Fibroblast of skin of abdomen (primary cell): Measurements from ENCODE around the gene PRND. TPM values are rescaled to one million over a fixed set of nuclear protein-coding genes. Genes with fewer than 3 reads are reported as not detected.
"Not testable (repeated sequence)": the region's sequence is repeated elsewhere in the genome, so short reads cannot be mapped to it uniquely, and the experiment has no call there.

Source experiments
- DNase-seq: peaks from one replicate; pipeline ENCODE4 v3.0.0-alpha.2; 2013
- polyA plus RNA-seq, 2 experiments: library from polyadenylated mRNA; unstranded; fragments of 120-200 nt; gene quantifications; one replicate each; pipeline ENCODE4 v1.2.1, GENCODE V29; 2013; ENCODE audit not compliant: insufficient read length in 2 of 2

PRND gene, protein sequence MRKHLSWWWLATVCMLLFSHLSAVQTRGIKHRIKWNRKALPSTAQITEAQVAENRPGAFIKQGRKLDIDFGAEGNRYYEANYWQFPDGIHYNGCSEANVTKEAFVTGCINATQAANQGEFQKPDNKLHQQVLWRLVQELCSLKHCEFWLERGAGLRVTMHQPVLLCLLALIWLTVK
- 0.12 TPM for polyA plus RNA-seq (2013, experiment 1 of 2; ENCODE audit: insufficient read length)
- polyA plus RNA-seq (2013, experiment 2 of 2; ENCODE audit: insufficient read length): 0.09 TPM

DNA sequence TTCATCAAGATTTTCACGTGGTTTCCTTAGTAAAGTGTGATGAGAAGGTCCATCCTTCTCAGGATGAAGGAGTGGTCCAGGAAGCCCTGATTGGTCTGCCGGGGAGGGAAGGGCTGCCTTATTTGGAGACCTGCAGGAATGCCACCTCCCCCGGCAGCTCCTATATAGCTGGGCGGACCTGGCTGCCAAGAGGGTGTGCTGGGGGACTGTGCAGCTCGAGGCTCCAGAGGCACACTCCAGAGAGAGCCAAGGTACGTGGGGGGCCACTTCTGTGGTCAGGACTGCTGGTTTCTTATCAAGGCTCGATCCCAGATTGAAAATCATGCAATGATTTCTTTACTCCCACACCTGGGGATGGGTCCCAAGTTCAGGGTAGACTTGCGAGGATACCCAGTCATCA lies at the start of gene PRND:
TSS of gene PRND (plus strand) at position 191 of the 400 bp plus-strand sequence. CDS start 2,643 bp downstream, outside the sequence.
- no peak for DNase-seq

DNA sequence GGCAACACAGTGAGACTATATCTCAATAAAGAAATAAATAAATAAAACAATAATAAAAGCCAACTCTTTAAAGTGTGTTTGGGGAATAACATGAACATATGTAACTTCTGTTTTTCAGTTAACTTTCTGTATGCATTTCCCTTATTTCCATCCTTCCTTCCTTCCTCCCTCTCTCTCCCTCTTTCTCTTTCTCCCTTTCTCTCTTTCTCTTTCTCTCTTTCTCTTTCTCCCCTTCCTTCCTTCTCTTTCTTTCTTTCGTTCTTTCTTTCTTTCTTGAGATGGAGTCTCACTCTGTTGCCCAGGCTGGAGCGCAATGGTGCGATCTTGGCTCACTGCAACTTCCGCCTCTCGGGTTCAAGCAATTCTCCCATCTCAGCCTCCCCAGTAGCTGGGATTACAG lies 48.8 kb upstream of the PRND start:
- no peak for DNase-seq

GRCh38 chr20:4673371-4674001 lies 48.2 kb upstream of the PRND start:
- no peak for DNase-seq

DNA sequence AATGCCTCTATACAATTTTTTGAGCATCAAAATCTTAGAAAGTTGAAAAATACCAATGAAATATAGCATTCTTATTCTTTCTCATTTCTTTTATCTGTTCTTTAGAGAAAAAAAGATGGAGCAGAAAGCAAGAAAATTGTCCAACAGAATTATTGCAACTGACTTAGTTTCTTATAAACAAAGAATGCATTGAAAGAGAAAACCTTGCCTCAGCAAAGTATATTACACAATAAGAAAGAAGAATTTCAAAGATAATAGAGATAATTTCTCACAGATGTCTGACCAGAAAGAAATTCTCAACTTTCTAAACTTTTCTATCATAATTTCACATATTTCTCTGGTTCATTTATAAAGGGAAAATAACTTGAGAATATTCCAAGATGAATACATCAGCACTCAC lies 47.0 kb upstream of the PRND start:
- no peak for DNase-seq

- DNase-seq: no peak
These were observed 43.9 kb upstream of the PRND start for GRCh38 chr20:4677846-4678245.

GRCh38 chr20:4681401-4681800 lies 40.3 kb upstream of the PRND start:
- DNase-seq: no peak

DNA sequence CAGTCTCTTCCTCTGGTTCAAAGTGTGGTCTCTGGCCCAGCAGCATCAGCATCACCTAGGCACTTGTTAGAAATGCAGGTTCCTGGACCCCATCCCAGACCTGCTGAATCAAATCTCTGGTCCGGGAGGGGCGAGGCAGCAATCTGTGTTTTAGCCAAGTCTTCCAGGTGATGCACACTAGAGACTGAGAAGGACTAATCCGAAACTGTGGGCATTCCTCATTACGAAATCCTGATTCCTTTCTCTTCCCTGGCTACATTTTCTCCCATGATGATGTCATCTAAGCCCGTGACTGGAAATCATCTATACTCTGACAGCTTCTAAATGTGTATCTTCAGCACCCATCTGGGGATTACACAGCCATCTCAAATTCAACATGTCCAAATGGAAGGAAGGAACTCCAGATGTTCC lies 39.7 kb upstream of the PRND start:
- DNase-seq: peak; percentile 68

- no peak for DNase-seq
These were observed 39.0 kb upstream of the PRND start for GRCh38 chr20:4682682-4683081.

DNA sequence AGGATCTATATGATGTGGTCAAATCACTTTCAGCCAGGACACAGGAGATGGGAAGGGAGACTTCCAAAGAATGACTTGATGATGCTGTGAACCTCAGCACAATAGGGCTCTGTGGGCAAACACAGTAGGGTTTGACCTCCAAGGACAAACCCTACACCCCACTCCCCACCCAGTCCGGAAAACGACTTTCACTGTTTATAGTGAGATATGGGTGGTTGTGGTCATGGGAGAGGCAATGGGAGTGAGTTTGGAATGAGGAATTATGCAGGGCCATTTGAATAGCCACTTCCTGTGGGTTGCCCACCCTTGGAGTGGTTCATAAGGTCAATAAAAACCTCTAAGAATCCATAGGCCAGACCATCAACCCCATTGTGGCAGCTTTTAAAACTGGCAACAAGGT lies 38.4 kb upstream of the PRND start:
- no peak for DNase-seq

GRCh38 chr20:4684837-4685413 lies 36.8 kb upstream of the PRND start:
- peak; percentile 25 for DNase-seq

GRCh38 chr20:4685923-4686221 lies 35.8 kb upstream of the PRND start:
- DNase-seq: no peak

- DNase-seq: no peak
These were observed 33.4 kb upstream of the PRND start for GRCh38 chr20:4688305-4688704.

GRCh38 chr20:4689220-4689619 lies 32.5 kb upstream of the PRND start:
- DNase-seq: no peak

DNA sequence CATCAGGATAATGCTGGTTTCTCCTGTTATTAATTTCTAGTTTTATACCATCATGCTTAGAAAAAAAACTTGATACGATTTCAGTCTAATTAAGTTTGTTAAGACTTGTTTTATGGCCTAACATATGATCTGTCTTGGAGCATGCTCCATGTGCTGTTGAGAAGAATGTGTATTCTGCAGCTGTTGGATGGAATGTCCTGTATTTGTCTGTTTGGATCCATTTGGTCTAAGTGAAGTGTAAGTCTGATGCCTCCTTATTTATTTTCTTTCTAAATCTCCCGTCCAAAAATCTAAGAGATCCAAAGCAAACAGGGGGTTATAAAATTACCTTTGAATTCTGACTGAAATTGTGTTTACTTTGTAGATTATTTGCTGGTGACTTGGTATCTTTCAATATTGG lies 30.0 kb upstream of the PRND start:
- no peak for DNase-seq

GRCh38 chr20:4694076-4694475 lies 27.6 kb upstream of the PRND start:
- DNase-seq: no peak

- DNase-seq: no peak
These were observed 24.4 kb upstream of the PRND start for GRCh38 chr20:4697189-4697830.

DNA sequence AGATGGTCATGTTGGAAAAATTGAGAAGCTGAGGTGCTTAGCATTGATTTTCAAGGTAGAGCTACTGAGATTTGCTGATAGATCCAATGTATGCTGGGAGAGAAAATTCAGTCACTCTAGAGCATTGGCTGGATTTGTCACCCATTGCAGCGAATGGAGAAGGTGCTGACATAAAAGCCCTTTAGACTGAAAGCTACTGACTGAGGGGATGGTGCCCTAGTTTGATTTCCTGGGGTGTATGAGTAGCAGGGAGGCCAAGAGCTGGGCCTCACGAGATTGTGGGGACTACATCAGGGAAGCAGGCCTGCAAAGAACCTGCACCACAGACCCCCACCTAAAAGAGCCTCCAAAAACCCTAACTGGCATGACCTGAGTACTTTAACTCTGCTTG lies 23.9 kb upstream of the PRND start:
- DNase-seq: no peak

DNA sequence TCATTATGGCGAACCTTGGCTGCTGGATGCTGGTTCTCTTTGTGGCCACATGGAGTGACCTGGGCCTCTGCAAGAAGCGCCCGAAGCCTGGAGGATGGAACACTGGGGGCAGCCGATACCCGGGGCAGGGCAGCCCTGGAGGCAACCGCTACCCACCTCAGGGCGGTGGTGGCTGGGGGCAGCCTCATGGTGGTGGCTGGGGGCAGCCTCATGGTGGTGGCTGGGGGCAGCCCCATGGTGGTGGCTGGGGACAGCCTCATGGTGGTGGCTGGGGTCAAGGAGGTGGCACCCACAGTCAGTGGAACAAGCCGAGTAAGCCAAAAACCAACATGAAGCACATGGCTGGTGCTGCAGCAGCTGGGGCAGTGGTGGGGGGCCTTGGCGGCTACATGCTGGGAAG lies 22.5 kb upstream of the PRND start:
- DNase-seq: no peak

DNA sequence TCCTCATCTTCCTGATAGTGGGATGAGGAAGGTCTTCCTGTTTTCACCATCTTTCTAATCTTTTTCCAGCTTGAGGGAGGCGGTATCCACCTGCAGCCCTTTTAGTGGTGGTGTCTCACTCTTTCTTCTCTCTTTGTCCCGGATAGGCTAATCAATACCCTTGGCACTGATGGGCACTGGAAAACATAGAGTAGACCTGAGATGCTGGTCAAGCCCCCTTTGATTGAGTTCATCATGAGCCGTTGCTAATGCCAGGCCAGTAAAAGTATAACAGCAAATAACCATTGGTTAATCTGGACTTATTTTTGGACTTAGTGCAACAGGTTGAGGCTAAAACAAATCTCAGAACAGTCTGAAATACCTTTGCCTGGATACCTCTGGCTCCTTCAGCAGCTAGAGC lies 21.8 kb upstream of the PRND start:
- DNase-seq: no peak

- DNase-seq: no peak
These were observed 19.0 kb upstream of the PRND start for GRCh38 chr20:4702562-4703280.

GRCh38 chr20:4703281-4703676 lies 18.4 kb upstream of the PRND start:
- no peak for DNase-seq

GRCh38 chr20:4706941-4707340 lies 14.8 kb upstream of the PRND start:
- DNase-seq: not testable (repeated sequence)

DNA sequence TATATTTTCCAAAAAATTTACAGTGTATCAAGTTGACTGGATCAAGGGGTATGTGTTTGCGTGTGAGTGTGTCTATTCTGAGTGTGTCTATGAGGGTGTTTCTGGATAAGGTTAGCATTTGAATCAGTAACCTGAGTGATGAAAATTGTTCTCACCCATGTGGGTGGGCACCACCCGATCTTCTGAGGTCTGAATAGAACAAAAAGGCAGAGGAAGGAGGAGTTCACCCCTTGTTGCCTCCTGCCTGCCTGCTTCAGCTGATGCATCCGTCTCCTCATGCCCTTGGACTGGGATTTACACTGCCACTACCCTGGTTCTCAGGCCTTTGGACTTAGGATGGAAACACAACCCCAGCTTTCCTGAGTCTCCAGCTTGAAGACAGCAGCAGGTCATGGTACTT lies 13.7 kb upstream of the PRND start:
- no peak for DNase-seq
